Skin of body (tissue), 2 donors: ENCODE results near the gene SMYD4. TPM values are rescaled to one million over a fixed set of nuclear protein-coding genes. Genes with fewer than 3 reads are reported as not detected.
"Not testable (repeated sequence)": the region's sequence is repeated elsewhere in the genome, so short reads cannot be mapped to it uniquely, and the experiment has no call there.

ENCODE experiments used
- DNase-seq: peaks from one replicate; lab custom pipeline; 2025; lab: John Stamatoyannopoulos, UW
- total RNA-seq: library from RNA; depleted of rRNA; stranded (reverse); fragments of >200 nt; gene quantifications from one replicate; pipeline ENCODE4 v1.2.3, GENCODE V29; 2014

Gene SMYD4
- total RNA-seq, 1 donor from 2014 or later = 11.9 TPM

GRCh38 chr17:1759529-1759928 lies 70.2 kb downstream of the SMYD4 start:
- DNase-seq = no peak

GRCh38 chr17:1758807-1759206 lies 70.9 kb downstream of the SMYD4 start:
- DNase-seq = no peak

- DNase-seq = no peak
Measured at GRCh38 chr17:1755827-1756262, 73.9 kb downstream of the SMYD4 start.

GRCh38 chr17:1755252-1755826 lies 74.4 kb downstream of the SMYD4 start:
- no peak for DNase-seq

- no peak for DNase-seq
Measured at GRCh38 chr17:1754430-1755112, 75.1 kb downstream of the SMYD4 start.

- DNase-seq = no peak
Measured at GRCh38 chr17:1753767-1754429, 75.8 kb downstream of the SMYD4 start.

- DNase-seq = no peak
Measured at GRCh38 chr17:1752425-1753262, 77.1 kb downstream of the SMYD4 start.

- no peak for DNase-seq
Measured at GRCh38 chr17:1750628-1751027, 79.1 kb downstream of the SMYD4 start.

- no peak for DNase-seq
Measured at GRCh38 chr17:1746975-1747543, 82.6 kb downstream of the SMYD4 start.

GRCh38 chr17:1745513-1746020 lies 84.1 kb downstream of the SMYD4 start:
- DNase-seq = no peak

GRCh38 chr17:1744551-1745512 lies 84.9 kb downstream of the SMYD4 start:
- DNase-seq = no peak

- DNase-seq = no peak
Measured at GRCh38 chr17:1743088-1743439, 86.6 kb downstream of the SMYD4 start.

- no peak for DNase-seq
Measured at GRCh38 chr17:1742371-1743087, 87.2 kb downstream of the SMYD4 start, which contains the start of gene SERPINF2. Gene SERPINF2 (plus strand): TSS chr17:1742871. CDS start chr17:1744996, 2,125 bp downstream.

- DNase-seq = not testable (repeated sequence)
Measured at GRCh38 chr17:1741899-1742298, 87.8 kb downstream of the SMYD4 start.

GRCh38 chr17:1737531-1738291 lies 92.0 kb downstream of the SMYD4 start:
- DNase-seq = no peak

GRCh38 chr17:1736348-1737281 lies 93.1 kb downstream of the SMYD4 start:
- no peak for DNase-seq

- DNase-seq = no peak
Measured at GRCh38 chr17:1735834-1736347, 93.8 kb downstream of the SMYD4 start.
